Measurements from ENCODE around the gene EMX1.

DNA sequence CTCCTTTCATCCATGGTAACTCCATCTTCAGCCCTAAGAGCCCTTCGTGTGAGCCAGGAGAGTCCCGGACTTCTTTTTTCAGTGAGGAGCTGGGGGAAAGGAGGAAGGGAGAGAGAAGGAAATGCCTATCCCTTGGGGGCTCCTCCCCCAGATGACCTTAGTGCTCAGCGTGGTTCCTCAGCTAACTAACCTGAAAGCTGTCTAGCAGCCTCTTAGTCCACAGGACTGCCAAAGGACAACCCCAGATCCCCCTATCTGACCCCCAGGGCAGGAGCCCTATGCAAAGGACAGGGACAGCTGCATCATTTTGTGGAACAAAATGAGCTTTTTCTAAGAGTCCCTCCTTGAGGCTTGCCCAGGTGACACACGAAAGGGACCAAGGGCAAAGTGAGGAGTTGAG is 22.2 kb upstream of the EMX1 start:
- TF ChIP-seq EZH2 (IDR thresholded peaks at IDR 0.05; ENCODE audit: insufficient read depth, poor library complexity, severe bottlenecking): no peak
- no peak for TF ChIP-seq EZH2phosphoT487 (IDR thresholded peaks at IDR 0.05; ENCODE audit: insufficient read depth, low read depth)
